ENCODE measurements around the gene KRI1. TPM values are rescaled to one million over a fixed set of nuclear protein-coding genes. Genes with fewer than 3 reads are reported as not detected.

KRI1 gene
- polyA plus RNA-seq, 1 donor, result 22.1 TPM

DNA sequence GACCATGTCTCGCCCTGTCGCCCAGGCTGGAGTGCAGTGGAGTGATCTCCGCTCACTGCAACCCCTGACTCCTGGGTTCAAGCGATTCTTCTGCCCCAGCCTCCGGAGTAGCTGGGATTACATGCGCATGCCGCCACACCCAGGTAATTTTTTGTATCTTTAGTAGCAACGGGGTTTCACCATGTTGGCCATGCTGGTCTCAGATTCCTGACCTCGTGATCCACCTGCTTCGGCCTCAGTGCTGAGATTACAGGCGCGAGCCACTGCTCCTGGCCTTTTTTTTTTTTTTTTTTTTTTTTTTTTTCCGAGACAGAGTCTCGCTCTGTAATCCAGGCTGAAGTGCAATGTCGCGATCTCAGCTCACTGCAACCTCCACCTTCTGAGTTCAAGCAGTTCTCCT lies 57.8 kb downstream of the KRI1 start:
- Histone ChIP-seq H3K27me3 (ENCODE audit: control insufficient read depth, insufficient read depth, low read length) (peaks cover 15% of the 10 kb centered on the region), H3K4me3 (ENCODE audit: low read length) (no peak overlapping the region), H3K9me3 (ENCODE audit: control insufficient read depth, low read depth, low read length) (no peaks in the 10 kb centered on the region), H3K27ac (ENCODE audit: low read length) (no peak overlapping the region), H3K36me3 (ENCODE audit: control insufficient read depth, insufficient read depth, low read length) (no peaks in the 10 kb centered on the region), H3K4me1 (ENCODE audit: control insufficient read depth, insufficient read depth, low read length) (peaks cover 5% of the 10 kb centered on the region)
- no CpG with 5 or more reads among the region's 16 CpGs for WGBS (ENCODE audit: insufficient coverage, low lambda C conversion rate)
- DNase-seq, result no peak

- no peaks in the 10 kb centered on the region for H3K9me3 ChIP-seq (ENCODE audit: control insufficient read depth, low read depth, low read length)
- H3K4me3 ChIP-seq (ENCODE audit: low read length), result no peak overlapping the region
- peaks cover 4% of the 10 kb centered on the region for H3K27me3 ChIP-seq (ENCODE audit: control insufficient read depth, insufficient read depth, low read length)
- H3K27ac ChIP-seq (ENCODE audit: low read length), result no peak overlapping the region
- peaks cover 10% of the 10 kb centered on the region for H3K4me1 ChIP-seq (ENCODE audit: control insufficient read depth, insufficient read depth, low read length)
- no peaks in the 10 kb centered on the region for H3K36me3 ChIP-seq (ENCODE audit: control insufficient read depth, insufficient read depth, low read length)
- WGBS (ENCODE audit: insufficient coverage, low lambda C conversion rate), result 80% methylated on average over 4 of the region's 17 CpGs
- peak; percentile 48 to 59 for DNase-seq
These were observed 60.1 kb downstream of the KRI1 start for GRCh38 chr19:10505583-10506229.

Other genes with a start within 250 kb of the KRI1 start
- 17.9 TPM for gene FDX2, start 250.0 kb downstream of the KRI1 start, polyA plus RNA-seq
- gene RAVER1, start 232.5 kb downstream of the KRI1 start, polyA plus RNA-seq, result 45.2 TPM
- gene ICAM3, start 226.4 kb downstream of the KRI1 start, polyA plus RNA-seq, result 5.3 TPM
- 111 TPM for gene TYK2, start 185.4 kb downstream of the KRI1 start, polyA plus RNA-seq
- 155 TPM for gene CDC37, start 162.5 kb downstream of the KRI1 start, polyA plus RNA-seq
- gene PDE4A, start 145.5 kb downstream of the KRI1 start, polyA plus RNA-seq, result 2.2 TPM
- 36.7 TPM for gene KEAP1, start 62.7 kb downstream of the KRI1 start, polyA plus RNA-seq
- gene S1PR5, start 48.6 kb downstream of the KRI1 start, polyA plus RNA-seq, result 0.96 TPM
- 30.0 TPM for gene ATG4D, start 22.1 kb downstream of the KRI1 start, polyA plus RNA-seq
- 10.3 TPM for gene CDKN2D, start 3.0 kb upstream of the KRI1 start, polyA plus RNA-seq
- gene AP1M2, start 21.3 kb upstream of the KRI1 start, polyA plus RNA-seq, result 69.2 TPM
- gene SLC44A2, start 59.5 kb upstream of the KRI1 start, polyA plus RNA-seq, result 30.0 TPM
- 199 TPM for gene ILF3, start 88.3 kb upstream of the KRI1 start, polyA plus RNA-seq
- gene QTRT1, start 135.4 kb upstream of the KRI1 start, polyA plus RNA-seq, result 49.2 TPM
- 131 TPM for gene DNM2, start 152.1 kb upstream of the KRI1 start, polyA plus RNA-seq